LNCaP clone FGC (cell line): Measurements from ENCODE around the gene NAALADL2.

Experiments
- DNase-seq: peaks from one replicate; pipeline ENCODE4 v3.0.0-alpha.2; 2011; ENCODE audit warnings: low read depth
- H3K4me3 ChIP-seq: 2 replicates; pipeline ENCODE4 v1.5.1; 2011; ENCODE audit warnings: mild to moderate bottlenecking, low read depth, low read length, control low read depth
- CTCF ChIP-seq: IDR thresholded peaks from 2 replicates; pipeline ENCODE4 v1.5.1; 2012; ENCODE audit warnings: mild to moderate bottlenecking; ENCODE audit not compliant: control insufficient read depth, insufficient read depth; ENCODE audit errors: extremely low read depth

NAALADL2 gene

GRCh38 chr3:174958671-174959328 is 99.7 kb downstream of the NAALADL2 start:
- DNase-seq, result no peak
- H3K4me3 ChIP-seq, result no peak overlapping the region
- TF ChIP-seq CTCF, result no peak

- no peak for TF ChIP-seq CTCF
- H3K4me3 ChIP-seq, result no peak overlapping the region
- DNase-seq, result no peak
Observed at GRCh38 chr3:174959556-174960065, 100.5 kb downstream of the NAALADL2 start.

GRCh38 chr3:174960898-174961297 is 101.8 kb downstream of the NAALADL2 start:
- TF ChIP-seq CTCF, result no peak
- H3K4me3 ChIP-seq, result no peak overlapping the region
- DNase-seq, result no peak

GRCh38 chr3:174973465-174973864 is 114.3 kb downstream of the NAALADL2 start:
- no peak overlapping the region for H3K4me3 ChIP-seq
- DNase-seq, result peak; percentile 97
- no peak for TF ChIP-seq CTCF

GRCh38 chr3:174986685-174987084 is 127.6 kb downstream of the NAALADL2 start:
- H3K4me3 ChIP-seq, result no peak overlapping the region
- DNase-seq, result no peak
- TF ChIP-seq CTCF, result no peak

- H3K4me3 ChIP-seq, result no peak overlapping the region
- TF ChIP-seq CTCF, result no peak
- DNase-seq, result no peak
Observed at GRCh38 chr3:175001091-175001490, 142.0 kb downstream of the NAALADL2 start.

- no peak for TF ChIP-seq CTCF
- no peak for DNase-seq
- no peak overlapping the region for H3K4me3 ChIP-seq
Observed at GRCh38 chr3:175002732-175003143, 143.6 kb downstream of the NAALADL2 start.
